CD4-positive, alpha-beta T cell (primary cell): ENCODE measurements around the gene LSM3. TPM values are rescaled to one million over a fixed set of nuclear protein-coding genes. Genes with fewer than 3 reads are reported as not detected.

ENCODE experiments used
- ATAC-seq: fragments of 200-7000 bp; cut with Tn5 transposase; one replicate; pipeline ENCODE4 v1.10.0; 2022; ENCODE audit warnings: mild to moderate bottlenecking; ENCODE audit not compliant: poor library complexity
- CTCF ChIA-PET: fragments of 350-600 bp; sonication (Branson Sonifier 250); formaldehyde crosslinking; loops from one replicate; lab custom pipeline; 2021; ENCODE audit warnings: antibody characterized with exemption, inconsistent platforms; lab: Charles Lee
- POLR2A ChIA-PET: fragments of 350-600 bp; sonication (Branson Sonifier 250); formaldehyde crosslinking; loops from one replicate; lab custom pipeline; 2021; ENCODE audit warnings: antibody characterized with exemption, inconsistent platforms; lab: Charles Lee
- DNase-seq, 14 experiments: peaks; one replicate each; pipeline ENCODE4 v3.0.0-alpha.2; 2013 to 2020; ENCODE audit warnings: mixed read lengths in 2 of 14
- H3K27ac ChIP-seq, 2 donors: one replicate each; pipeline versions ENCODE4 v1.5.1 to v1.7.0; 2013; ENCODE audit warnings: low read length in 2 of 2, low read depth in 1 of 2, mild to moderate bottlenecking in 1 of 2
- H3K27me3 ChIP-seq, 2 experiments: 1 replicate in 1 of 2; 2 replicates in 1 of 2; pipeline versions ENCODE4 v1.6.1 to v1.7.0; 2013; ENCODE audit warnings: low read length in 2 of 2, control low read depth in 1 of 2, mild to moderate bottlenecking in 1 of 2, moderate library complexity in 1 of 2; ENCODE audit not compliant: insufficient read depth in 2 of 2, control insufficient read depth in 1 of 2
- H3K36me3 ChIP-seq: one replicate; pipeline ENCODE4 v1.6.1; 2013; ENCODE audit warnings: low read length, control low read depth; ENCODE audit not compliant: insufficient read depth
- H3K4me1 ChIP-seq: one replicate; pipeline ENCODE4 v1.6.1; 2013; ENCODE audit warnings: low read length, control low read depth; ENCODE audit not compliant: insufficient read depth
- H3K4me3 ChIP-seq: one replicate; pipeline ENCODE4 v1.5.1; 2013; ENCODE audit warnings: mild to moderate bottlenecking, low read length, moderate library complexity
- H3K9me3 ChIP-seq, 2 experiments: 1 replicate in 1 of 2; 2 replicates in 1 of 2; pipeline versions ENCODE4 v1.6.1 to v1.7.0; 2013; ENCODE audit warnings: low read length in 2 of 2, mild to moderate bottlenecking in 2 of 2, control low read depth in 1 of 2, moderate library complexity in 1 of 2; ENCODE audit not compliant: control insufficient read depth in 1 of 2, insufficient read depth in 1 of 2
- H3K27ac Mint-ChIP-seq: one replicate; pipeline ENCODE4 v1.8.0; 2020; ENCODE audit warnings: mixed read lengths
- H3K27me3 Mint-ChIP-seq: one replicate; pipeline ENCODE4 v1.8.0; 2021; ENCODE audit warnings: mixed read lengths
- H3K36me3 Mint-ChIP-seq: one replicate; pipeline ENCODE4 v1.8.0; 2021; ENCODE audit warnings: low read depth, mixed read lengths
- H3K4me1 Mint-ChIP-seq: one replicate; pipeline ENCODE4 v1.8.0; 2021; ENCODE audit warnings: low read depth, mixed read lengths
- H3K4me3 Mint-ChIP-seq: one replicate; pipeline ENCODE4 v1.8.0; 2020; ENCODE audit warnings: mild to moderate bottlenecking, mixed read lengths
- H3K9me3 Mint-ChIP-seq: one replicate; pipeline ENCODE4 v1.8.0; 2020; ENCODE audit warnings: mixed read lengths
- CTCF ChIP-seq: fragments of 200-600 bp; IDR thresholded peaks from one replicate; pipeline ENCODE4 v1.8.0; 2022; ENCODE audit warnings: antibody characterized with exemption, mild to moderate bottlenecking
- intact Hi-C, 2 experiments: fragments of 100-400 bp; cut with DNase I in 1 of 2; cut with micrococcal nuclease in 1 of 2; formaldehyde crosslinking; loops; one replicate each; pipeline versions ENCODE4 v1.15.1 to v1.9.0; 2023 to 2025; cut with DNase I, micrococcal nuclease
- total RNA-seq, 174 experiments: library from RNA in 2 of 174; stranded (reverse) in 2 of 174; gene quantifications; one replicate each; pipeline ENCODE4 v1.2.3 and lab custom pipeline; 2021 to 2026

The LSM3 gene
- total RNA-seq, 2 experiments from 2014 or later = 6.5 to 6.9 TPM

GRCh38 chr3:14214764-14215163 lies 36.1 kb downstream of the LSM3 start:
- Mint-ChIP-seq H3K4me3 (no peak overlapping the region), H3K9me3 (peaks cover under 1% of the 10 kb centered on the region), H3K27ac (no peak overlapping the region), H3K4me1 (no peaks in the 10 kb centered on the region), H3K27me3 (no peaks in the 10 kb centered on the region), H3K36me3 (no peaks in the 10 kb centered on the region)
- no peaks in the 10 kb centered on the region for H3K9me3 ChIP-seq
- no peak overlapping the region for H3K27ac ChIP-seq
- no peaks in the 10 kb centered on the region for H3K27me3 ChIP-seq
- no peak for TF ChIP-seq CTCF
- ATAC-seq (no peak), DNase-seq (no peak)
- H3K36me3 ChIP-seq = no peaks in the 10 kb centered on the region
- ChIA-PET POLR2A (no interaction called here), CTCF (no interaction called here)
- intact Hi-C loops = no loop called here
- no peaks in the 10 kb centered on the region for H3K4me1 ChIP-seq
- no peak overlapping the region for H3K4me3 ChIP-seq

DNA sequence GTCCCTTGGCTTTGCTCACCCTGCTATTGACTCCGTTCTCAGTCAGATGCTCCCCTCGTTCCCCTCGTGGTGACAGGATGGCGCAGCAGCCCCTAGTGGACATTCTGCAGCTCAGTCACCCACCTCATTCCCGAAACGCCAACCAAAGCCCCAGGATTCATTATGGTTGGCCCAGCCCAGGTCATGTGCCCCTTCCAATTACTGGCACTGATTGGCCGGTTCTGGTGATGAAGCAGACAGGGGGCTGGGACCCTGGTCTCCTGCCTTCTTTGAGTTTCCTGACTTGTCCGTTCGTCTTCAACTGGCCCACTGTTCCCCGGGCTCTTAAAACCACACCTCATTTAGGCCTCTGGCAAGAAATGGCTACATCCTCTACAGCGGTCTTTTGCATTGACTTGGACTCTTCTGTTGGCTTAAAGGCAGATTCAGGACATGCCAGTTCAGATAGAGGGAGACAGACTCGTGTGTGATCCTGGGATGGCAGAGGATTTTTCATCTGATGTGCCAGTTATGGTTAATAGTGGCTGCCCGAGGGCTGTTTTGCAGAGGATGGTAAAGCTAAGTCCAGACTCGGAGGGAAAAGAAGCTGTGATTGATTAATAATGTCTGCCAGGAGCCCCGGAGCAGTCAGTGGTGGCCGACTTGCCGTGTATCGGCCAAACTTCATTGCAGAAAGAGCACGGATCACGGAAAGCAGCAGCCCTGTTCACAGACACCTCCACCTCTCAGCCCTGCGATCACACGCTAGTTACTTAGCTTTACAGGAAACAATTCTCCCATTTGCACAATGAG lies 37.8 kb downstream of the LSM3 start:
- POLR2A ChIA-PET = no interaction called here
- CTCF ChIA-PET = no interaction called here
- Mint-ChIP-seq H3K4me3 (no peak overlapping the region), H3K9me3 (peaks cover 4% of the 10 kb centered on the region), H3K4me1 (no peaks in the 10 kb centered on the region), H3K27ac (no peak overlapping the region), H3K27me3 (no peaks in the 10 kb centered on the region), H3K36me3 (no peaks in the 10 kb centered on the region)
- Histone ChIP-seq H3K4me3 (peak overlapping the region; percentile 1), H3K9me3 (peaks cover 0 to 5% of the 10 kb centered on the region in 2 experiments), H3K4me1 (no peaks in the 10 kb centered on the region), H3K27me3 (no peaks in the 10 kb centered on the region), H3K27ac (no peak overlapping the region), H3K36me3 (no peaks in the 10 kb centered on the region)
- ATAC-seq (no peak), DNase-seq (peak in 12 of 14 experiments; percentile 17 to 55 (median 36))
- TF ChIP-seq CTCF = no peak
- intact Hi-C loops = no loop called here

DNA sequence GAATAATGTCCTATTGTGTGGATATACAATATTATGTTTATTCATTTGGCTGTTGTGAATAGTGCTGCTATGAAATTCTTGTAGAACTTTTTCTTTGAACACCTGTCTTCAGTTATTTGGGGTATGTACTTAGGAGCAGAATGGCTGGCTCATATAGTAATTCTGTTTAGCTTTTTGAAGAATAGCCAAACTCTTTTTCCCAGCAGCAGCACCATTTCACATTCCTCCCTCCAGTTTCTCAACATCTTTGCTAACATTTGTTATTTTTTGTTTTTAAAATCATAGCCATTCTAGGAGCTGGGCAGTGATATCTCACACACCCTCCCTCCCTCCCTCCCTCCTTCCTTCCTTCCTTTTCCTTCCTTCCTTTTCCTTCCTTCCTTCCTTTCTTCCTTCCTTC lies 39.7 kb downstream of the LSM3 start:
- CTCF ChIA-PET = no interaction called here
- TF ChIP-seq CTCF = no peak
- Mint-ChIP-seq H3K27me3 (peaks cover 12% of the 10 kb centered on the region), H3K36me3 (peaks cover 4% of the 10 kb centered on the region), H3K4me3 (no peak overlapping the region), H3K4me1 (no peaks in the 10 kb centered on the region), H3K9me3 (peaks cover 11% of the 10 kb centered on the region), H3K27ac (no peak overlapping the region)
- Histone ChIP-seq H3K4me1 (no peaks in the 10 kb centered on the region), H3K27ac (no peak overlapping the region), H3K27me3 (no peaks in the 10 kb centered on the region), H3K9me3 (peaks cover 0 to 9% of the 10 kb centered on the region in 2 experiments), H3K4me3 (no peak overlapping the region), H3K36me3 (no peaks in the 10 kb centered on the region)
- no peak for DNase-seq
- intact Hi-C loops = no loop called here
- no peak for ATAC-seq
- POLR2A ChIA-PET = interaction anchor here (0.6 kb wide), 1 partner anchor 461 kb away, joined by 4 read pairs; no protein-coding TSS in a partner anchor
